SK-N-MC (cell line): ENCODE measurements around the gene C14orf93.
A peak's percentile ranks its signal among the peaks of the same experiment; 100 is the strongest.

ENCODE experiments used
- DNase-seq: peaks from one replicate; pipeline ENCODE4 v3.0.0-alpha.2; 2011; ENCODE audit warnings: low read depth, low spot score
- H3K27ac ChIP-seq: fragments of 200-600 bp; sonication (generic); 2 replicates; pipeline ENCODE4 v1.5.1; 2016; ENCODE audit warnings: mixed run types
- H3K36me3 ChIP-seq: fragments of 200-600 bp; sonication (generic); 2 replicates; pipeline ENCODE4 v1.6.1; 2017; ENCODE audit warnings: antibody characterized with exemption, low read length, mixed read lengths; ENCODE audit not compliant: insufficient read depth
- H3K4me3 ChIP-seq: fragments of 200-600 bp; sonication (generic); 2 replicates; pipeline ENCODE4 v1.5.1; 2016
- H3K9ac ChIP-seq: fragments of 200-600 bp; sonication (generic); 2 replicates; pipeline ENCODE4 v1.8.0; 2017; ENCODE audit warnings: mixed run types, mixed read lengths; ENCODE audit not compliant: insufficient read length
- H3K9me3 ChIP-seq: fragments of 200-600 bp; sonication (generic); 2 replicates; pipeline ENCODE4 v1.6.1; 2017; ENCODE audit warnings: low read depth, mild to moderate bottlenecking, antibody characterized with exemption, low read length, moderate library complexity, mixed read lengths
- EZH2 ChIP-seq: fragments of 200-600 bp; sonication (generic); IDR thresholded peaks from one replicate; pipeline ENCODE4 v1.6.1; 2017; ENCODE audit warnings: antibody characterized with exemption
- FOXP2 ChIP-seq: optimal IDR thresholded peaks from 2 replicates; pipeline ENCODE3; 2011; ENCODE audit warnings: mild to moderate bottlenecking, moderate library complexity; ENCODE audit not compliant: insufficient read depth; ENCODE audit errors: extremely low read length, control extremely low read depth
- POLR2AphosphoS5 ChIP-seq: IDR thresholded peaks from 2 replicates; pipeline ENCODE4 v1.6.1; 2012; ENCODE audit warnings: mild to moderate bottlenecking, low read depth, low read length, borderline replicate concordance

C14orf93 gene

DNA sequence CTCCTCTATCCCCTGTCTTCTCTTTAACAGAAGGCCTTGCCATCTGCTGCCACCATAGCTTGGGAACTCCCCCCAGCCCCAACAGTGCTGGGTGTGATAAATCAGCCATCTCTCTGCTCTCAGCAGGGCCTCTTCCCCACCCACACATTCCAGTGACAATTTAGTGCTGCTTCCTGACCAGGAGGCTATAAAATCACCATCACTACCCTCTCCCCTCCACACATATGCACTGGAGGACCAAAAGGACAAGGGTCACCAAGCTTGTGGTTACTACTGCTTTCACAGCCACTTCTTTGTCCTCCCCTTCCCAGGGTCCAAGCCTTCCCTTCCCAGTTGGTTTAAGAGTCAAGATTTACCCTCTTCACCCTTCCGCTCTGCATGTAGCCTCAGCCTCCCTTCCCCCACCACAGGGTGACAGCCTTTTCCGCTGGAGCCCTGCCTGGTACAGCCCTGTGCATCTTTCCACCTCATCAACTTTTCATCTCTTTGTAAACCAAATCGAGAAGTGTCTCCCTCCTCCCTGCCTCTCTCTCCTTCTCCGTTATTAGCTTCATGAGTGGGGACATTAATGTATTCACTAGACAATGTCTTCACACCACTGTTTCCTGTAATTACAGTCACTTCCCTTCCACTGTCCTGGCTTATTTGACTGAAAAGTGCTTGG is 15.3 kb upstream of the C14orf93 start:
- no peak for DNase-seq
- no peaks in the 10 kb centered on the region for H3K9me3 ChIP-seq
- peak; percentile 23; the same call in 1 of the 2 replicates for TF ChIP-seq POLR2AphosphoS5
- TF ChIP-seq FOXP2 = no peak
- H3K4me3 ChIP-seq = no peak overlapping the region
- peaks cover 40% of the 10 kb centered on the region for H3K36me3 ChIP-seq
- no peak overlapping the region for H3K9ac ChIP-seq
- H3K27ac ChIP-seq = no peak overlapping the region

DNA sequence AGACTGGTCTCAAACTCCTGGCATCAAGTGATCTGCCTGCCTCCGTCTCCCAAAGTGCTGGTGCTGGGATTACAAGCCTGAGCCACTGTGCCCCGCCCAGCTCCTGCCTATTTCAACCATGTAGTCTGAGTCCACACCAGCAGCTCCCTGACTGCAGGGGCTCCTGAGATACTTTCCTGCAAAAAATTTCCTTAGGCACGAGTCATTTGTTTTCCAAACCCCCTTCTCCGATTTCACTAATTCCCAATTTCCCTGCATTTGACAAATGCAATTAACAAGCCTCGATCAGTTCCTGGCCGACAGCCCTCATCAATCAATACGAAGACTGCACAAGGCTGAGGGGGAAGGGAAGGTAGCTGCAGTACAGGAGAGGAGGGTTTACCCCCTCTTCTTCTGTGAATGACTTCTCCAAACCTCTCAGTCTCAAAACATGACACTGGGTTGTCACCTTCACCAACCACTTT is 14.7 kb upstream of the C14orf93 start:
- Histone ChIP-seq H3K4me3 (no peak overlapping the region), H3K9me3 (no peaks in the 10 kb centered on the region), H3K27ac (no peak overlapping the region), H3K9ac (no peak overlapping the region), H3K36me3 (peaks cover 38% of the 10 kb centered on the region)
- DNase-seq = no peak
- TF ChIP-seq POLR2AphosphoS5 (0 out of 2 replicates have a peak, but pooled peaks have one; percentile 12), EZH2 (no peak)

DNA sequence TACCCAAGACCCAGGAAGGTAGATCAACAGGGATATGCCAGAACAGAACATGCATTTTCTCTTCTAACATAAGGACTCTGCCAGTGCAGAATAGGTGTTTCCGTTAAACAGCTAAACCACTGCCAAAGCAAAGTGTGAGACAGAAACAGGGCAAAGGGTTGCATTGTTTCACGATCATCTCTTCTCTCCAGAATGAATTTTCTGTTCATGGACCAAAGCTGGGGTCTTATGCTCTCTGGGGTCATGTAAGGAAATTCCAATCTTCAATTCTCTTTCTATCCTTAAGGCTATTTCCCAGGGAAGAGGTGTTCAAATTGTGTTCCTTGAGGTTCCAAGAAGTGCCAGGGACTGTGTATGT is 13.8 kb upstream of the C14orf93 start:
- peaks cover 30% of the 10 kb centered on the region for H3K36me3 ChIP-seq
- no peak overlapping the region for H3K4me3 ChIP-seq
- H3K27ac ChIP-seq = peak overlapping the region; percentile 61; the same call in 1 of the 2 replicates
- no peak for DNase-seq
- no peak overlapping the region for H3K9ac ChIP-seq
- H3K9me3 ChIP-seq = no peaks in the 10 kb centered on the region
- TF ChIP-seq FOXP2 = no peak
- no peak for TF ChIP-seq EZH2
- TF ChIP-seq POLR2AphosphoS5 = no peak; the same call in 1 of the 2 replicates

DNA sequence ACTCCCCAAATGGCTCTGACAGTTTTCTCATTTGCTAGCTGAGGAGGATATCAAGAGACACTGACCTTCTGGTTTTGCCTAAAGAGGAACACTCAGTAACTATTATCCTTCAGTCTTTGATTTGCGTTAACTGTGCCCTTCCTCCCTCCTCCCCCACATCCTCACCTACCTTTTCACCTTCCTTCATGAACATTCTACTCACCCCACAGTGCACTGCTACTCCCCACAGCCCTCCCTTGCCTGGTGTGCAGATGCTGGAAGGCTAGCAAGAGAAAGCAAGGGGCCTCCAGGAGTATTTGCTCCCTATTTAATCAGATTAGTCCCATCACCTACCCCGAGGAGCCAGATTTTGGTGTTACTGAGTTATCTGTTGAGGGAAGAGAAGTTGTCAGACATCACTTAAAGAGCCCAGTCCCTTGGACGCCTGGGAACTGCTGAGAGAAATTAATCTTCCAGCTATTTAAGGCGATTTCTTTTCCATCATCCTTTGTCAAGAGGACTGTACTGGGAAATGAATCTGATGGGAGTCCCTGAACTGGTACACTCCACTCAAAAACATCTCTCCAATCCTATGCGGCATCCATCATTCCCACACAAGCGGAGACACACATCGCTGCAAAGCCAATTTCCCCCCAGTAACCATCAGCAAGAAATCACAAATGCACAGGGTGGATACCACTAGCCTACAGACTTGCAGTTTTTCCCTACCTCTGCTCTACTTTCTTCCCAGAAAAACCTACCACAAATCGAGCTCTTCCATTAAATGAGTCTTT is 13.3 kb upstream of the C14orf93 start:
- TF ChIP-seq FOXP2 (no peak), POLR2AphosphoS5 (peak; percentile 22; the same call in 1 of the 2 replicates)
- no peaks in the 10 kb centered on the region for H3K9me3 ChIP-seq
- no peak overlapping the region for H3K4me3 ChIP-seq
- H3K36me3 ChIP-seq = peaks cover 24% of the 10 kb centered on the region
- H3K27ac ChIP-seq = peak overlapping the region; percentile 61; the same call in 1 of the 2 replicates
- DNase-seq = no peak
- no peak overlapping the region for H3K9ac ChIP-seq

DNA sequence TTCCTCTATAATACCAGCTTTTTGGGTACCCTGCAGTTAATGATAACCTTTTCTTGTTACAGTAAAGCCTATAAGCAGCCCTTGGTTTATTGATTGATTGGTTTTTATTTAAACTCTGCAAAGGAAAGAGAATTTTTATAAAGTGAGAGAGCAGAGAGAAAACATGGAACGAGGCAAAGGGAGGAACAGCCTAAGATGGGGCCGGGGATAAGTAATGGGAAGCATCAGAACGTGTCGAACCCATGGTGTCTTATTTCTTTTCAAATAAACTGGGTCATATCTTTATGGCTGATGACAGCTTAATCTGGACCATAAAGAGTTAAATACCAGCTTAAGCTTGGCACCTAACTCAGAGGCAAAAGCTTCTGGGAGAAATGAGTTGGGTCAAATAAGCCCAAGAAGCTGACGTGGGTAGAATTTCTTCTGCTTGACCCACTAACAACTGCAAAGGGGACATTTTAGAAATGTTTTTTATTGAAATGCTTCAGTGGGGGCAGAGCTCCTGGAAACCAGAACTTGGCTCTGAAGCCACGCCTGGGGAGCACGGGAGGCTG is 12.0 kb upstream of the C14orf93 start:
- H3K36me3 ChIP-seq = peaks cover 16% of the 10 kb centered on the region
- no peak for DNase-seq
- peak overlapping the region; percentile 54; the same call in 1 of the 2 replicates for H3K27ac ChIP-seq
- TF ChIP-seq EZH2 (no peak), FOXP2 (no peak)
- H3K9ac ChIP-seq = no peak overlapping the region
- no peaks in the 10 kb centered on the region for H3K9me3 ChIP-seq
- no peak overlapping the region for H3K4me3 ChIP-seq

DNA sequence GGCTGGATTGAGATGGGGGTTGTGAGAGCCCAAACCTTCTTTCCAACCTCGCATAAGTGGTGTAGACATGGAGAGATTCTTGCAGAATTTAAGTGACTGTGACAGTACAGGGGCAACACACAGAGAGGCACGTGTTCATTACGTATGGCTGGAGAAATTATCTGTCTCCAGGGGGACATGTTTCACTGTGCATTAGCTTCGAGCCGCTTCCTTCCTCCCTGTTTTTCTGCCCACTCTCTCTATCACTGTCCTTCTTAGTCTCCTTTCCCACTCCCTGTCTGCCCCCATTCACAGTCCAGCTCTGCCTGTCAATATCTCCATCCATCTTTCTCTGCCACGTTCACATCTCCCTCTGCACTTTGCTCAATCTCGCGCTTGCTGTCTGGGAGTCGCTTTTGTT is 11.5 kb upstream of the C14orf93 start:
- no peak for DNase-seq
- Histone ChIP-seq H3K9ac (no peak overlapping the region), H3K4me3 (no peak overlapping the region), H3K36me3 (peaks cover 16% of the 10 kb centered on the region), H3K9me3 (no peaks in the 10 kb centered on the region), H3K27ac (0 out of 2 replicates have a peak overlapping the region, but pooled peaks have one; percentile 22)
- TF ChIP-seq EZH2 (no peak), POLR2AphosphoS5 (no peak), FOXP2 (no peak)

DNA sequence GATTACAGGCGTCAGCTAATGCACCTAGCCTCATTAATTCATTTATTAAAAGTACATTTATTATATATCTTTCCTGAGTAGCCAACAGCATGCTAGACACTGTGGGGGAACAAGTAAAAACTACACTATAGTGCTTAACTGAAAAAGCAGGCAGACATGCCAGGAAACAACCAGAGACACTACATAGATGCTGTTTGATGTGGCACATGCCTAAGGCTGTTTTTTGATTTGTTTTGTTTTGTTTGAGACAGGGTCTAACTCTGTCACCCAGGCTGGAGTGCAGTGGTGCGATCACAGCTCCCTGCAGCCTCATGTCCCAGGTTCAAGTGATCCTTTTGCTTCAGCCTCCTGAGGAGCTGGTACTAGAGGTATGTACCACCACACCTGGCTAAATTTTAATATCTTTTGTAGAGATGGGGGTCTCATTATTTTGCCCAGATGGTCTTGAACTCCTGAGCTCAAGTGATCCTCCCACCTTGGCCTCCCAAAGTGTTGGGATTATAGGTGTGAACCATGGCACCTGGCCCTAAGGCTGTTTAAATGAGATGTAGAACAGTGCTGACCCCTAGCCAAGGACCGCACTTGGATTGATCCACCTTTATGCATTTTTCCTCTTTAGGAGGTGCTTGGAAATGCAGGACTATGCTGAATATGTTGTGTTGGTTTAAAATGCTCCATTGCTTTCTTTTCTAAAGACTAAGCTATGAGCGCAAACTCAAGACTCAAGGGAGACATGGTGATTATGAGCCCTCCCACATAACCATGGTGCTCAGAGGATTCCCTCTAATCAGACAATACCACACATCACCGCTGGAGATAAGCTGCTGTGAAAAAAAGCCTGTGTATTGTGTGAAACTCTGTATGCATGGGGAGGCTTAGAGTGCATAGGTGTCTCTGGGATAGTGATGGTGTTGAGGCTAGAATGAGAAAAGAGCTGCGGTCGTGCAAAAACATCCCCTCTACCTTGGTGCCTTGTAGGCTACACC is 10.5 kb upstream of the C14orf93 start:
- no peak for DNase-seq
- H3K9me3 ChIP-seq = no peaks in the 10 kb centered on the region
- H3K27ac ChIP-seq = no peak overlapping the region
- no peak overlapping the region for H3K4me3 ChIP-seq
- peaks cover 6% of the 10 kb centered on the region for H3K36me3 ChIP-seq
- H3K9ac ChIP-seq = no peak overlapping the region
- TF ChIP-seq POLR2AphosphoS5 (no peak), FOXP2 (no peak), EZH2 (no peak)

DNA sequence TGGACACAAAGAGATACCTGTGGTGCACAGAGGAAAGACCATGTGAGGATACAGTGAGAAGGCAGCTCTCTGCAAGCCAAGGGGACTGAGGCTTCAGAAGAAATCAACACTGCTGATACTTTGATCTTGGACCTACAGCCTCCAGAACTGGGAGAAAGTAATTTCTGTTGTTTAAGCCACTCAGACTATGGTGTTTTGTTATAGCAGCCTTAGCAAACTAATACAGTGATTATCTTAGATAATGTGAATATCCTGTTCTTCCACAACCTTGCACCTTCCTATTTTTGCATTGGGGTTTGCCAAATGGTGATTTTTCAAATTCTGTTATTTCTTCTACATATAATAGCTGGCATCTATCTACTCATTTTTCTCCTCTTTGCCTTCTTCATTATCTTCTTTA is 8.2 kb upstream of the C14orf93 start:
- no peaks in the 10 kb centered on the region for H3K36me3 ChIP-seq

More for the DNA sequence above, 8.2 kb upstream of the C14orf93 start:
- TF ChIP-seq EZH2 (no peak), POLR2AphosphoS5 (no peak), FOXP2 (no peak)
- no peak overlapping the region for H3K27ac ChIP-seq
- H3K9ac ChIP-seq = no peak overlapping the region
- no peak for DNase-seq
- H3K9me3 ChIP-seq = no peaks in the 10 kb centered on the region
- H3K4me3 ChIP-seq = no peak overlapping the region
